ENCODE measurements around the gene CLCN2.

DNA sequence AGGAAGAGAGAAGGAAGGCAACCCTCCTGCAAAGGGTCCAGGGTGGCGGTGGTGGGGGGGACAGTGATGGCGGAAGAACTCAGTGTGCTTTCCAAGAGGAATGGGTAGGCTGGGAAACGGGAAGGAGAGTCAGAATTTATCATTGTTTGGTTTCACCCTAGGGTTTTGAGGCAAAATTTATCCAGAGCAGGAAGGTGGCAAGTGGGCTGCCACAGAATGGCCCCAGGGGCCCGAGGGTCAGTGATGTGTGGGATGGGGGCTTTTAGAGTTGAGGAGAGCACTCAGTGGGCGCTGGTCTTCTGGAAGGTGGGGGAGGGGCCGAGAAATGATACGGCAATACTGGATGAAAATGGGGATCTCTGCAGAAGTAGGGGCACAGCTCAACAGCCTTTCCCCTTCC is 23.4 kb downstream of the CLCN2 start:
- TF ChIP-seq POLR2A (IDR thresholded peaks at IDR 0.05; ENCODE audit: low read depth) = no peak
- TF ChIP-seq, protein P1, sequence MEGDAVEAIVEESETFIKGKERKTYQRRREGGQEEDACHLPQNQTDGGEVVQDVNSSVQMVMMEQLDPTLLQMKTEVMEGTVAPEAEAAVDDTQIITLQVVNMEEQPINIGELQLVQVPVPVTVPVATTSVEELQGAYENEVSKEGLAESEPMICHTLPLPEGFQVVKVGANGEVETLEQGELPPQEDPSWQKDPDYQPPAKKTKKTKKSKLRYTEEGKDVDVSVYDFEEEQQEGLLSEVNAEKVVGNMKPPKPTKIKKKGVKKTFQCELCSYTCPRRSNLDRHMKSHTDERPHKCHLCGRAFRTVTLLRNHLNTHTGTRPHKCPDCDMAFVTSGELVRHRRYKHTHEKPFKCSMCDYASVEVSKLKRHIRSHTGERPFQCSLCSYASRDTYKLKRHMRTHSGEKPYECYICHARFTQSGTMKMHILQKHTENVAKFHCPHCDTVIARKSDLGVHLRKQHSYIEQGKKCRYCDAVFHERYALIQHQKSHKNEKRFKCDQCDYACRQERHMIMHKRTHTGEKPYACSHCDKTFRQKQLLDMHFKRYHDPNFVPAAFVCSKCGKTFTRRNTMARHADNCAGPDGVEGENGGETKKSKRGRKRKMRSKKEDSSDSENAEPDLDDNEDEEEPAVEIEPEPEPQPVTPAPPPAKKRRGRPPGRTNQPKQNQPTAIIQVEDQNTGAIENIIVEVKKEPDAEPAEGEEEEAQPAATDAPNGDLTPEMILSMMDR (IDR thresholded peaks at IDR 0.05) = no peak
- no peak for TF ChIP-seq POLR2AphosphoS5 (IDR thresholded peaks at IDR 0.05)

Data from esophagus muscularis mucosa (tissue), 3 donors.